Right lobe of liver (tissue), 4 donors: ENCODE results near the gene KLRC4.
"Not testable (repeated sequence)": the region's sequence is repeated elsewhere in the genome, so short reads cannot be mapped to it uniquely, and the experiment has no call there.

Experiments
- CTCF ChIP-seq, 4 donors: fragments of 200-600 bp in 3 of 4; fragments of 450-650 bp in 1 of 4; IDR thresholded peaks; one replicate each; pipeline versions ENCODE4 v1.5.1 to v1.8.0; 2016 to 2022; ENCODE audit warnings: antibody characterized with exemption in 4 of 4, mild to moderate bottlenecking in 2 of 4
- POLR2A ChIP-seq: fragments of 450-650 bp; IDR thresholded peaks from one replicate; pipeline ENCODE4 v1.6.1; 2017; ENCODE audit warnings: antibody characterized with exemption, mild to moderate bottlenecking
- donor health status: DM: no; HTN: no; CAD: no.
- donor health status: DM: no; HTN: no; CAD: no.
- donor health status: DM: no; HTN: yes; CAD: no.

- not testable (repeated sequence) for TF ChIP-seq CTCF (IDR thresholded peaks at IDR 0.05); POLR2A
Measured at GRCh38 chr12:10378737-10379136, 30.8 kb downstream of the KLRC4 start.
